HG03045 (cell line): ENCODE data around the gene PARP8.
A peak's percentile ranks its signal among the peaks of the same experiment; 100 is the strongest.
"Not testable (repeated sequence)": the region's sequence is repeated elsewhere in the genome, so short reads cannot be mapped to it uniquely, and the experiment has no call there.

Experiments
- ATAC-seq: cut with Tn5 transposase; IDR thresholded peaks from one replicate; pipeline ENCODE4 v1.9.1; 2021; ENCODE audit warnings: mild to moderate bottlenecking, moderate library complexity; ENCODE audit not compliant: unreplicated experiment

Gene PARP8

DNA sequence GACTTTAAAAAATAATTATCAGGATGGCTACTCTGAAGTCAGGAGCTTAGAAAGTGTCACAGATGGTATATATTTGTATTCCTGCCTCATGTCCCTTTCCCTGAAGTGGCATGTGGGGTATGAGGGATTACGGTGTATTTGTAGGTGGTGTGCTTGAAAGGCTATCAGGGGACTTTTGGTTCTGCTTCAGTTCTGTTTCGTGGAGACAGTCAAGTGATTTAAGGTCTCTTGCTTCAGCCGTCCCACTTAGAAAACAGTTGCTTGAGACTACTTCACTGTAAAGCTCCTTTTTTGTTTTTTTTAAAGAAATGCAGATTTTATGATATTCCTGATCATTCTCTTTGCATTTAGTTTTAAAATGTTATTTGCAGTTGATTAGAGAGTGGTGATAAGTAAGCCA, 18.3 kb downstream of the PARP8 start:
- ATAC-seq: no peak

DNA sequence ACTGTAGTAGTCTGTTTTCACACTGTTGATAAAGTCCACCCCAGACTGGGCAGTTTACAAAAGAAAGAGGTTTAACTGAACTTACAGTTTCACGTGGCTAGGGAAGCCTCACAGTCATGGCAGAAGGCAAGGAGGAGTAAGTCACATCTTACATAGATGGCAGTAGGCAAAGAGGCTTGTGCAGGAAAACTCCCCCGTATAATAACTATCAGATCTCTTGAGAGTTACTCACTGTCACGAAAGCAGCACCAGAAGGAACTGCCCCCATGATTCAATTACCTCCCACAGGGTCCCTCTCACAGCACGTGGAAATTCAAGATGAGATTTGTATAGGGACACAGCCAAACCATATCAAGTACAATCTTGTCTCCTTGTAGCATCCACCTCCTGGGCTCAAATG, 21.1 kb downstream of the PARP8 start:
- ATAC-seq: no peak

DNA sequence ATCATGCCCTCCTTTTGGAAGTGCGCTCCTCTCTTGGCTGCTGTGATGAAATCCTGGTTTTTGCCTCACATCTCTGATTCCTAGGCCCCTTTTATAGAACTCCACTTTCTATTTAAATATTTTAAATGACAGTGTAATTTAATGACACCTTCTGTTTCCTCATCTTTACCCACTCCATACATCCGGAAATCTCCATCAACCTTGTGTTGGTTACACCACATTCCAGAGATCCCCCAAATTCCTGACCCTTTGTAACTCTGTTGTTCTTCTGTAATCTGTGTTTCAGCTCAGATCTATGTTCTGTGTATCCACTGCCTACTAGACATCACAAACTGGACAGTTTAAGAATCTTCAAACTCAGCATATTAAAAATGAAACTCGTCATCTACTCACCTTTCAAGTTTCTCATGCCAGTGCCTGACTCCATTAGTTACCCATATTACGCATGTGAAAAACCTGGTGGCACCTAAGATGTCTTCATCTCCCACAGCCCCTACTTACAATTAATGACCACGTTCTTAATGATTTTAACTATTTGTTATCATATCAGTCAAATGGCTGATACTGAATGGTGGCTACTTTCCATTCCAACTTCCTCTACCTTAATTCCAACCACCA, 25.1 kb downstream of the PARP8 start:
- no peak for ATAC-seq

DNA sequence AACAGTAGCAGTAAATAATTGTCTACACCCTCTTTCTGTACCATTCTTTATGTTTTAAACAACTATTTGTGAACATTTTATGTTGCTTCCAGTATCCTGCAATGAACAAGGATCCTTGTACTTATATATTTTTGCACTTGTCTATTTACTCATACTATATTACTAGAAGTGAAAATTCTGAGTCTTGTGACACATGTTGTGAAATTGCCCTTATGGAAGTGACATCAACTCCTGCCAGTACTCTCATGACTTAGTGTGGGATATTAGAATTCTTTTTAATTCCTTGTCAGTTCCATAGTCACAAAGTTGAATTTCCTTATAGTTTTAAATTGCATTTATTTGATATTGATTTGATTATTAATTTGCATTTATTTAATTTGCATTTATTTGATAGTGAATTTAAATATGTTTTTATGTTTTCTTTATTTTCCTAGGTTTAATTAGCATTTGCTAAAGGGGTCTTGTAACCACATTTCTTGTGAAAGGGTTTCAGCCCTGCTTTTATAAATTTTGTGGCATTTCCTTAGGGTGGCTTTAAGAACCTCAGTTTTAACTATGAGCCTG, 27.7 kb downstream of the PARP8 start:
- no peak for ATAC-seq

DNA sequence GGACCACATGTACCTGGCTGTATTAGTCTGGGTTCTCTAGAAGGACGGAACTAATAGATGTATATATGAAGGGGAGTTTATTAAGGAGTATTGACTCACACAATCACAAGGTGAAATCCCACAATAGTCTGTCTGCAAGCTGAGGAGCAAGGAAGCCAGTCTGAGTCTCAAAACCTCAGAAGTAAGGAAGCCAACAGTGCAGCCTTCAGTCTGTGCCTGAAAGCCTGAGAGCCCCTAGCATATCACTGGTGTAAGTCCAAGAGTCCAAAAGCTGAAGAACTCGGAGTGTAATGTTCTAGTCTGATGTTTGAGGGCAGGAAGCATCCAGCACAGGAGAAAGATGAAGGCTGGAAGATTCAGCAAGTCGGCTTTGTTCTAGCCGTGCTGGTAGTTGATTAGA, 28.2 kb downstream of the PARP8 start:
- not testable (repeated sequence) for ATAC-seq

DNA sequence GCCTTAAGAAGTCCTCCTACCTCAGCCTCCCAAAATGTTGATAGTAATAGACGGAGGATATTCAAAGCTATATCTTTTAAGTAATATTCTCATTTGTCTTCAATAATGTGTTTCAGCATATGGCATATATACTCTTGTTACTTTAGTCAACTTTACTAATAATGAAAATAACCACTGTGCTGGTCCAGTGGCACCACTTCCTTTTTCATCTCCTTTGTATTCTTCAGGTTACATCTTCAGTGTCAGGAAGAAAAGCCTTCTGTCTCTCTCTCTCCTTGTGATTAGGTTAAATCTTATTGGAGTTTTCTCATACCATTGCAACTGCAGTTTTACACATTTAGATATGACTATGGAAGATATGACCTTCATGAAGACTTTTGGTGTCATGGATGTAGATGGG, 31.3 kb downstream of the PARP8 start:
- no peak for ATAC-seq

DNA sequence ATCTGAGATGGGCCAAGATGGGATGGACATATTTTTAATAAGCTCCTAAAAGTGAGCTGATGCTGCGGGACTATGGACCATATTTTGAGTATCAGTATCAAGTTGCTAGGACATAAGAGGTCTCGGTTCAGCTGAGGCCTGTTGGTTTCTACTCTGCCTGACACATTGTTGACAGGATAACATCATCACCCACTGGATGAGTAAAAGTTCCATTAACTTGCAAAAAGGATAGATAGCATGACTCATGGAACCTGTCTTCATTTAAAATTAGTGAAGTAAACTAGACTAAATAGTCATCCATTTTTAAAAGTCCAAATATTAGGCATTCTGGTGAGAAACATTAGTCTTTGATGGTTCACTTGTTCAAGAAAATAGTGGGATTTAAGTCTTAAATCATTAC, 33.3 kb downstream of the PARP8 start:
- no peak for ATAC-seq

DNA sequence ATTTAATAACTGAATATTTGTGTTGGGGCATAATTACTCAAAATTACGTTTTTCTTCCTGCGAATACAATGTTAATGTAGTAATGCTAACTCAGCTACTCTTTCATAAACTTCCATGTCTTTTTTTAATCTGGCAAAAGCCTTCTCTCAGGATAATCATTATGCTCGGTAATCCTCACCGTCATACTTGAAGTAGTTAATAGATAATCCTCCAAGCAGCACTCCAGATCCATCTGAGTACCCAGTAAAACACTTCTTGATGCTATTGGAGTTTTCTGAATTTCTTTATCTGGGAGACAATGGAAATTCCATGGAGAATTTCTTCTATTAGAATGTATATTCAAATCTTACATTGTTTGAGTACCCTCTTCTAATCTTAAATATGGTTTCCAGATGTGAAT, 34.3 kb downstream of the PARP8 start:
- ATAC-seq: no peak

DNA sequence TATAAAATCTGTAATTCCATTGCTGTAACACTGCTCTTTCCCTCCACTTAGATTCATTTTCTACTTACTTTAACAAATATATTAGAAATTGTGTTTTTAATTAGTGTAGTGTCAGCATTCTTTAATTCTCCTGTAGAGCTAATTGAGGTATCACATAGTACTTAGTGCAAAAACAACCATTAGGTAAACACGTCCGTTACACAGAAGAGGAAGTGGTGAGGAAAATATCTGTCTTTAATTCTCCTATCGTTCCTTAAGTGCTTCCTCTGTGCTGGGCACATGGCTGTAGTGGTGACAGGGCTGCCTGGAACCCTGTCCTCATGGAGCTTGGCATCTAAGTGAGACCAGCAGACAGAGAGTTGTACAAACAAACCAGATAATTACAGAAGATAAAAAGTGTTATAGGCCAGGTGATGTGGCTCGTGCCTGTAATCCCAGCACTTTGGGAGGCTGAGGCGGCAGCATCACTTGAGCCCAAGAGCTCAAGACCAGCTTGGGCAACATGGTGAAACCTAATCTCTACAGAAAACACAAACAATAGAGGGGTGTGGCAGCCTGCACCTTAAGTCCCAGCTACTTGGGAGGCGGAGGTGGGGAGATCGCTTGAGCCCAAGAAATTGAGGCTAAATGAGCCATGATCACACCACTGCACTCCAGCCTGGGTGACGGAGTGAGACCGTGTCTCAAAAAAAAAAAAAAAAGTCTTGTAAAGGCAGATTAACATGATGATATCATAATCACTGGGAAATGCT, 36.4 kb downstream of the PARP8 start:
- no peak for ATAC-seq

DNA sequence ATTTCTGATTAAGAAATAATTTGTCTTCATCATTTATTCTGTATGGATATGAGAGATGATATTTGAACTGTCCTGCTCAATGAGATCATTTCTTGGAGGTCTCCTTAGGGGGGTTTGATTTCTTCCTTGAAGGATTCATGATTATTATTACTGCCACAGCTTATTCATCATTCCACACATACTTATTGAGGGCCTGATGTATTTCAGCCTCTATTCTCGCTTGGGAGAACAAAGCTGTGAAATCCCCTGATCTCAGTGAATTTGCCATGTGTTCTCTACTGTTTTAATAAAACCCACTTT, 36.9 kb downstream of the PARP8 start:
- no peak for ATAC-seq

DNA sequence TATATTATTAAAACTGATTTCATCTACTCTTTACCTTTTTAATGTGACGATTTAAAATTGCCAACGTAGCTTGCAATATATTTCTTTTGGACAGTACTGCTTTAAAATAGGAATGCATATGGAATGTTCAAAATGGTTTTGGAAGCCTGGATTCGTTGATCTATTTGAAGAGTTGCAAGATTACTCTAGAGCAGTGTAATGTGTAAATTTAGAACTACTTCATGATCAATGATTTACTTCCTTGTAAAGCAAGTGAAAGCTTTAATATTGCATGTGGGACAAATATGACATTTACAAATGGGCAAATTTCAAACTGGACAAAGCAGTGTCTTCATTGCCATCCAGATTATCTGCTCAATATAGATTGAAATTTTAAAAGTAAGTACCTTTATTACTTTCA, 38.3 kb downstream of the PARP8 start:
- ATAC-seq: no peak

DNA sequence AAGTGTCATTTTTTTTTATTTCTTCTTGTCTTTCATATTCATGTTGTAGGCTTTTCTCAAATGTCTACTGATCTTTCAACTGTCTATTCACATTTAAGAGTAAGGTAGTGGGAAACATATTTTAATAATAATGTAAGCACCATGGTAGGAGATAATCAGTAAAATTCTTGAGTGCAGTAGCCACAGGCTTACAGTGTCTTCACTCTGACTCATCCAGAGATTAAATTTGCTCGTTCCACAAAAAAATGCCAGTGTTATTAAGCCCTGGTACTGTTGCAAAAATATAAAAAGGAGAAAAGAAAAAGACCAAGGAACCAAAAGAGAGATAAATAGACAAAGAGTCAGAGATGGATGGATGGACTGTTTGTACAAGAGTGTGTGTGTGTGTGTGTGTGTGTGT, 43.0 kb downstream of the PARP8 start:
- no peak for ATAC-seq

DNA sequence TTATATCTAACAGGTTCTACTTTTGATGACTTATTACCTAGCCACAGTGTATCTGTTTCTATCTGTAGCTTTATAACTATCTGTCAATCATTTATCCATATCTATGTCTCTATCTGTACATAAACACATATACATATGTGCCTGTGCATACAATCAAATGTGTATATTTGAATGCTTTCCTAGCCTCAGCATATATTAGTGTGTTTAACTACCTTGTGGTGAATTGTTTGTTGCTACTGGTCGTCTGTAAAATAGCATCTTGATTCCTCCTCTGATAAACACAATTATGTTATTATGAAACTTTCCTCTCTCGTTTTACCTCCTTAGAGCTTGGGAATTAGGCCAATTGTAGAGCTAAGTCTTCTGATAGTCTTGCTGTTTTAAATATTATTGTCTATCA, 44.4 kb downstream of the PARP8 start:
- ATAC-seq: peak; percentile 11

DNA sequence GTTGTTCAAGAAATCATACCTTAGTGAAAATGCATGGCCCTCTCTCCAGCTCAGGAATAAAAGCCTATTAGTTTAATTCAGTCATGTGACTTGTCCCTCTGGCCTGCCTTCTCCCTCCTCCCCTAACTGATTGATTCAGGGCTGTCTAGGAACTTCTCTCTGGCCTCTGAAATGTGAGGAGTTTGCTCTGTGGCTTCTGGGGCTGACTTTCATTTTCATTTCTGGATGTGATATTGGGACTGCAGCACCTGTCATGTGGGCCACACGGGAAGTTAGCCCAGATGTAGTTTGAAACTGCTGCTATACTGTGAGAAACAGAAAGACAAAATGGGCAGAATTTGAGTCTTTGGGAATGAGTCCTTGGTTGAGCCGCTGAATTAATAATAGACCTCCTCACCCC, 44.8 kb downstream of the PARP8 start:
- peak; percentile 99 for ATAC-seq

DNA sequence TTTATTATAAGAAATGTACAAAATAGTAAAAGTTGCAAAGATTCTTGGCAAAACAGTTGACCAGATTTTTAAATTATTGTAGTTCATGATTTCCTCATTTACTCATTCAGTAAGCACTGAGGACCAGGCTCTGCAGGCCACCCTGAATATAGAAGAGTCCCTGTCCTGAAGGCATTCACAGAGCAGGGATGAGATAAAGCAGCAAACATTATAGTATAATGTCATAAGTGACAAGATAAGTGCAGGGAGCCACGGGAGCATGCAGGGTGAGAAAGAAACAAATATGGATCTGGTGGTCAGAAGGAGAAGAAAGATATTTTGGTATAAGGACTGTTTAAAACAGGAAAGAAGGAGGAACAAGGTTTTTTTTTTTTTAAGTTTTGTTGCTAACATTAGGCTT, 46.0 kb downstream of the PARP8 start:
- ATAC-seq: no peak

DNA sequence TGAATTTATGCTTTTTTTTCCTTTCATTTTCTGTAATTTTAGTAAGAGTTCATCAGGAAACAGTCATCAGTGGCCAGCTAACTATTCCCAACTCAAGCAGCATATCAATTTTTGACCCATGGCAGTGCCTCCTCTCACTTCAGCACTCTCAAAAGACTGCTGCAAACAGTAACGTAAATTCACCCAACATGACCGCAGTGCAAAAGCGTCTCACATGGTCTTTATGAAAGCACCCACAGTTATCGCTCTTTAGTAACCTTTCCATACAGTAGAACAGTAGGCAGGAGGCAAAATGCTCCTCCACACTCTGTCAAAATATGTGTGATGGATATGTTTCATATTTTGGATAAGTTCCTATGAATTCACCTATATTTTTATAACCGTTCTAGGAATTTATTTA, 48.6 kb downstream of the PARP8 start:
- no peak for ATAC-seq

DNA sequence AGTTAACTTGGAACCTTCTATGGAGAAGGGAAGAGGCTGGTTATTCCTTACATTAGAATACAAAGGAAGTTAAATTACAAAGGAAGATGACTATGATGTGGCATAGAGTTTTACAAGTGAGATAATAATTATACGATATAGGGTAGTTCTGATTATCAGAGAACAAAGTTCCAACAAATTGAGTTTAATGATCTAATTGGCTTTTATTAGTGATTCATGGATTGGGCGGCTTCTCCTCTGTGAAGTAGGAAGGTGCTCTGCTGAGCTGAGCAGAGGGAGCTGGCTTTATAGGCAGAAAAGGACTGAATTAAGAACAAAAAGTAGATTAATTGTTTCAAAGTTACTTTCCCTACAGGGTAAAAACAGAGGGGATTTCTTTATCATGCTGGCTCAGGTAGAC, 49.7 kb downstream of the PARP8 start:
- no peak for ATAC-seq

DNA sequence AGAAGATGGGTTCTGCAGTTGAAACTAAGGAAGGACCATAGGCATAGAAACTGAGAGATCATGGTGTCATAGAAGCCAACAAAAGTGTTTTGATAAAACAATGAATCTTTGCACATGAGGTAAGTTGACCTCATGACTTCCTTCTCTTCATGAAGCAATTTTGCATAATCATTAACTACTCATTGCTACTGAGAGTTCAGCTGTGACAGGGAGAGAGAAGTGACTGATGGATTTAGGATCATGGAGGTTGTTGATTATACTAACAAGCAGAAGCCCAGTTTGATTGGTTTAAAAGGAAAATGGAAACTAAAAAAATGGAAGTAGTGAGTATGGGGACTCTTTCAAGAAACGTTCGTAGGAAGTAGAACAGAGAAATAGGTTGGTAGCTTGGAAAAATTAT, 51.2 kb downstream of the PARP8 start:
- ATAC-seq: no peak

DNA sequence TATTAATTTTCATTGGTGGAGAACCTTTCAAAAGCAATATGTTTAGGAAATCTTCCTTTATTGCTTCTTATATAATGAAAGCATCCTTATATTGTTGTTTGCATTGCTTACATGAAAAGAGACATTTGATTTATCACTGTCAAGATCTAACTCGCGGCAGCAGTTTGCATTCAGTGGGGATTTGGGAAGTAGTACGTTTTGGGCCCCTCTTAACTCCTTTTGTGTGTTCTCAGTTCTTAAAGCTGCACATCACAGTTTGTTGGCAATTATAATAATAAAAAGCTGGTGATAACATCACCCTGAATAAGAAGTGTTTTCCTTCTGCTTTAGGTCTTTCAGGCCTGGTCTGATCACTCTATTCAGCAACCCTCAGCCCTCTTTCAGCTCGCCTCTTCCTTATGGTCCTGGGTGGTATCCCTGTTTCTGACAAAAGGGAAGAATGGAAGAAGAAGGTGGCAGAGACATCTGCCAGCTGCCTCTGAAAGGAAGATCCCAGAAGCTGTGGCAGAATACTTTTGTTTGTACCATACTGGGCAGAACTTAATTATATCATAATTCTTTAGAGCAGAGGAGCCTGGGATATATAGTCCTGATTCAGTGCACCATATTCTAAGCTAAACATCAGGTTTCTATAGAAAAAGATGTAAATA, 53.7 kb downstream of the PARP8 start:
- ATAC-seq: no peak

DNA sequence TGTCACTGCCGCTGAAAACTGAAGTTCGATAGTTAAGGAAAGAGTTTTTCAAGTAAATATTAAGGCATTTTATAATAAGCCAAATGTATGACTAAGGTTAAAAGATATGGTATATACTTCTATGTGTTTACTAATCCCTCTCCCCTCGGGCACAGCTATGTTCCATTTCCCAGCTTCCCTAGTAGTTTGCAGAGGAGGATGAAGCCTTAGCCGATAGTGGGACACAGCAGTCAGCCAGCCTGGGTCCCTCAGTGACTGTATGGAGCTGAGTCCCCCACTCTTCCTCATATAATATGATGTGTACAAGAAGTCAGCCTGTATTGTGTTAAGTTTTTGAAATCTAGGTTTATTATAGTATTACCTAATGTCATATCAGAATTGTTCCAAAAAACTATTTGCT, 55.8 kb downstream of the PARP8 start:
- ATAC-seq: no peak

DNA sequence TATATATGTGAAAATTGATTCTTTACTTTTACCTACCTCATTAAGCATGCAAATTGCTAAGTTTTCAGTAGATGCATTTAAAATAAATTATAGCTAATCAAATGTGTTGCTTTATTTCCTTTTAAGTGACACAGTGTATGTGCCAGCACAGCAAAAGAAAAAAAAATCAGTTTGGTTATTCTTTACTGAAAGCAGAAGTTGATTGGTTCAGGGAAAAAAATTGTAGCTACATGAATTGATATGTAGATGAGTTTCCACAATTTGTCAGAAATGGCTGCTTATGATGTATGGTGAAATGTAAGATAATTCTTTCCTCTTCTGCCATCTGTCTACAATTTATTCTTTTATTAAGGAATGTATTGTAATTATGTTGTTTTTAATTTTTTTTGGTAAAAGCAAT, 57.8 kb downstream of the PARP8 start:
- no peak for ATAC-seq

DNA sequence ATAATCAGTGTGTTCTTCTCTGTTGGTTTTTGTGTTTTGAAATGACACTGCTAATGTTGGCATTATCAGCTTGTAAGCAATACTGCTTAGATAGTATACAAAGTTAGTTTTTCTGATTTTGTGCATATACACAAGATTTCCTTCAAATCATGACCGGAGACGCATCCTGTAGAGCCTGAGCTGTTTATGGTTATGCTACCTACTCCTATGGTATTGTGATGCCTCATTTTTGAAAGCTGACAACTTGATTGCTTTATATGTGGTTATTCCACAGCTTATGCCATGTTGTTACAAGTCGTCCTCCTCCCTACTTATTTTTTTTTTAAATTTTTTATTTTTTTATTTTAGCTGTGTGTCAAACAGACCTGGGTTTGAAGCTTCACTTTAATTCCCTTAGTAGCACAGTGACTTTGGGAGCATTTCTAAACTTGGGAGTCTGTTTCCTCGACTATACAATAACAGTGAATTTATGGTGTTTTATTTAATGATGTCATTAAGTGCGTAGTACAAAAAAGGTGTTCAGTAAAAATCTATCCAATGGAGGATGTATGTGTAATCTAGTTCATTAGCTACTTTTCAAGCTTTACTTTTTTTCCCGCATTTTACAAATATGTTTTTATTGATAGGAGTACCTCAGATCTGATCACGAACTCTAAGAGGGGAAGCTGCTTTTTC, 59.5 kb downstream of the PARP8 start:
- ATAC-seq: no peak
